Measurements from ENCODE around the gene VAPB.
"Not testable (repeated sequence)": the region's sequence is repeated elsewhere in the genome, so short reads cannot be mapped to it uniquely, and the experiment has no call there.

The VAPB gene

DNA sequence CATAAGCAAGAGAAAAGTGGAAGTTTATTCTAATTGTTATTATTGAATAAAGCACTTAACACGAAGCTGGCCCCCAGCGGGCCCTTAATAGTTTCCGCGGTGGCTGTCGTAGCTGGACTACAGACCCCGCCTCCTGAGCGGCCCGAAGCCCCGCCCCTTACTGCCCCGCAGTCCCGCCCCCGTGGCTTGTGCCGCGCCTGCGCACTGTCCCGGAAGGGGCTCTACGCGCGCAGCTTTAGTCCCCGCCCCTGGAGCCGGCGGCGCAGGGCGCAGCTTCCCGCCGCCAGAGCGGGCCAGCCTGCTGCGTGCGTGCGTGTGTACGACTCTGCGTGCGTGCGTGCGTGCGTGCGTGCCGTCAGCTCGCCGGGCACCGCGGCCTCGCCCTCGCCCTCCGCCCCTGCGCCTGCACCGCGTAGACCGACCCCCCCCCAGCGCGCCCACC, at the start of gene VAPB:
Gene VAPB, plus strand, starts transcription at position 348 of the 442 bp plus-strand sequence. CDS start 231 bp downstream, outside the sequence.
- DNase-seq: peak; percentile 87

DNA sequence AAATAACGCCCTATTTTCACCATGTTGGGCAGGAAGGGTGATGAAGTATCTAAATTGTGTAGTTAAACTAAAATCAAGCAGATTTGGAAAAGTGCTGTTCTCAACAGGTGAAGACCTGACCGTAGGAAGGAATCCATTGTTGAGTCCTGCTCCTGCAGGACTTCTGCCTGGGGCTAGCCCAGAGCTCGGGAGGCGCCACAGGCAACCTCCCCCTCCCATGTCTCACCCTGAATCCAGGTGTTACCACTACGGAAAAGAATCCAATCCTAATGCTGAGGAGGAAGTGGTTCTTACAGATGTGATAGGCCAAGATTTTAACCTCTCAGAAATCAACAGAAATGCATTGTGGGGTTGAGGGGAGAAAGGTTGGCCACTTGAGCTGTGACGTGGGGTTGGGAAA, 49.3 kb upstream of the VAPB start:
- no peak for DNase-seq

GRCh38 chr20:58340151-58340550, 48.9 kb upstream of the VAPB start:
- DNase-seq: no peak

DNA sequence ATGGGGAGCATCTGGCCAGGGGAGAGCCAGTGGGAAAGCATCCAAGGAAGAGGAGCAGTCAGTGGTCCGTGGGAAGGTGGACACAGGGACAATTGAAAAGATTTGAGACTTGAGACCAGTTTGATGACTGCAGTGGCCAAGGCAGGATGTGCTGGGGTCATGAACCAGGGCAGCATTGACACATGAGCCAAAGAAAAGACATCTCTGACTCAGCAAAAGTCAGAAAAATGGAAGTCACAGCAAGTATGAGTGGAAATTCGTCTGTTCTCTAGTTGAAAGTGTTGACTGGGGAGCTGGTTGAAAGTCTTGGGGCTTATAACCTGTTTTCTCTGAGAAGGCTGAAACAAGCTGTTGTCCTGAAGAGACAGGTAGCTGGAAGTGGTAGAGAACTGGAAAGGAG, 48.2 kb upstream of the VAPB start:
- no peak for DNase-seq

- no peak for DNase-seq
These were observed 46.7 kb upstream of the VAPB start for GRCh38 chr20:58342104-58342945.

DNA sequence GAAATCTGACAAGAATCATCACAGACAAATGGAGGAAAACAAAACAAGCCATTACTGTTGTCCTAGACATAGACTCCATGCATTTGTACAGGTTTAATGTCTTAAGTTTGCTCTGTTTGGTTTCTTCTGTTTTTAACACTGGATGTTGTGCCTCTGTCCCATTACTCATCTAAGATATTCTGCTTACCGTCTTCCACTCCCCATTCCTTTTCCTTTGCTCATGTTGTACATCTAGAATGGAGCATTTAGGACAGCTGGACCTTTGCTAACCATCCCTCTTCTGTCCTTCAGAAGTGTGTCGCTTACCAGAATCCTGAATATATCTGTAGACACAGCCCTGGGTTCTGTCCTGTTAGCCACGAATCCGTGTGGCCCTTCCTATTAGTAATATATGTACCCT, 44.3 kb upstream of the VAPB start:
- DNase-seq: no peak

DNA sequence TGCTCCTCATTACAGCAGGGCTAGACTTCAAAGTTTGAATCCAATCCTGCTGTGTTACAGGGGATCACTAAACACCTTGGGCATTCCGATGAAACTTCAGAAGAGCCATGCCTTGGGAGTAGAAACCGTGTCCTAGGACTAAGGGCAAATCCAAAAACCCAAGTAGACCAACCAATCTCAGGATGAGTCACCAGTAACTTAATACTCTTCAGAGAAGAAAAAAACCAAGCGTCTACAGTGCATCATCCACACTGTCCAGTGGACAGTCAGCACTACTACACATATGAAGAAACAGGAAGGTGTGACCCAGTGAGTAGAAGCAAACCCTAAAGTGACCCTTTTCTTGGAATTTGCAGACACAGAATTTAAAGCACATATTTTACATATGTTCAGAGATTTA, 39.5 kb upstream of the VAPB start:
- DNase-seq: no peak

DNA sequence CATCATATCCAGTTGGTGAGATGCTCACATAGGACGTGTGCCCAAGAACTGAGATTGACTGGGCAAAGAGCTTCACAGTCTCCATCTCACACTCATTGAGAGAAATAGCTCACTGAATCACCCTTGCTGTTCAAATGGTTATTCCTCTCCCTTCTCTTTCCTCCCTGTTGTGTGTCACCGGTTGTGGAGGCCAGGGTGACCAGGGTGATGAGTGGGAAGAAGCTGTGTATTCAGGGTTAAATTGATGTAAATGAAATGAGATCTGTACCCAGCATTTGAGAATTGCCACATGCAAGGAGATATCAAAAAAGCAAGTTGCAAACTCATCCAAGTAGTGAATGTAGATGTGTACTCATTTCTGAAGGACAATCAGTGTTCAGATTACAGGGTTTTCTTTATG, 36.6 kb upstream of the VAPB start:
- DNase-seq: no peak

- DNase-seq: no peak
These were observed 29.6 kb upstream of the VAPB start for GRCh38 chr20:58359441-58359840.

DNA sequence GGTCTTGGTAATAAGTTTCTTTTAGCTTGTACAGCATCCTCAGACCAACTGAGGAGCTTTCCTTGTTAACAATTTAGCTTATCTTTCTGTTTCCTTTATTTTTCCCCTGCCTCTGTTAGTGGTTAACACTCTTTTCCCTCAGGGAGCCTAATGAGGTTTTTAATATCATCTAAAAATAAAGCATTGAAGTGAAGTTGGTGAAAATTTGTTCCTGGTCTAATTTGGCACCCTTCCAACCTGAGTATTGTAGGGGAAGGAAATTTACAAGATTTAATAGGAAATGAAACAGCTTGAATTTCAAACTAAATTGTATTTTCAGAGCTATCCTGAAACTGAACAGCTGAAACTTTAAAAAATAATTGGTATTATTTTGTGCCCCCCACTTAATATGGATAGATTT, 28.1 kb upstream of the VAPB start:
- no peak for DNase-seq

GRCh38 chr20:58361481-58362205, 27.4 kb upstream of the VAPB start:
- DNase-seq: no peak

GRCh38 chr20:58362206-58362516, 26.9 kb upstream of the VAPB start:
- DNase-seq: no peak

DNA sequence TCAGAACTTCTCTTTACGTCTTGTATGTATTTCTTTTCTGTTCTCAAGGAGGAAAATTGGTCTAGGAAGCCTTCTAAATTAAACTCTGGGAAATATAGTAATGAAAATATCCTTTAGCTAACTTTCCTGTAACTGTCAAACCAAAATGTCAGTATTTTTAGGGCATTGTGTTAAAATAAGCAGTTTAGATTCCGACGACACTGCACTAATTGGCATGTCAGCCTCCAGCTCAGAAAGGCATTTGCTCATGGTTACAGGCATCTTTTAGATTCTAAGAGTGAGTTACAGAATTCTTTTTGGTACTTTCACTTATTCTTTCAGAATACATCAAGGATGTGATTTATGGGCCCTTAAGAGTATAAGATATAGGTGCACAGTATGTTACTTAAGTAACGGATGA, 26.1 kb upstream of the VAPB start:
- DNase-seq: no peak

GRCh38 chr20:58366866-58367265, 22.2 kb upstream of the VAPB start:
- no peak for DNase-seq

- no peak for DNase-seq
These were observed 16.2 kb upstream of the VAPB start for GRCh38 chr20:58372806-58373205.

DNA sequence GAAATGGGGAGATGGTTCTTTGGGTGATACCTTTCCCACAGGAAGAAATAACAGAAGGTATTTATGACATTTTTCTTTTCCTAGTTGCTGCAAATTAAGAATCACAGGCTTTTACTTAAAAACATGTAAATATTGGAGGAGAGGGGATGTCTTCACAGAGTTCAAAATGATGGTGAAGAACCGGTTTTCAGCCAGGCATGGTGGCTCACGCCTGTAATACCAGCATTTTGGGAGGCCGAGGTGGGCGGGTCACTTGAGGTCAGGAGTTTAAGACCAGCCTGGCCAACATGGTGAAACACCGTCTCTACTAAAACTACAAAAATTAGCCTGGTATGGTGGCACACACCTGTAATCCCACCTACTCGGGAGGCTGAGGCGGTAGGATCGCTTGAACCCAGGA, 15.7 kb upstream of the VAPB start:
- not testable (repeated sequence) for DNase-seq

DNA sequence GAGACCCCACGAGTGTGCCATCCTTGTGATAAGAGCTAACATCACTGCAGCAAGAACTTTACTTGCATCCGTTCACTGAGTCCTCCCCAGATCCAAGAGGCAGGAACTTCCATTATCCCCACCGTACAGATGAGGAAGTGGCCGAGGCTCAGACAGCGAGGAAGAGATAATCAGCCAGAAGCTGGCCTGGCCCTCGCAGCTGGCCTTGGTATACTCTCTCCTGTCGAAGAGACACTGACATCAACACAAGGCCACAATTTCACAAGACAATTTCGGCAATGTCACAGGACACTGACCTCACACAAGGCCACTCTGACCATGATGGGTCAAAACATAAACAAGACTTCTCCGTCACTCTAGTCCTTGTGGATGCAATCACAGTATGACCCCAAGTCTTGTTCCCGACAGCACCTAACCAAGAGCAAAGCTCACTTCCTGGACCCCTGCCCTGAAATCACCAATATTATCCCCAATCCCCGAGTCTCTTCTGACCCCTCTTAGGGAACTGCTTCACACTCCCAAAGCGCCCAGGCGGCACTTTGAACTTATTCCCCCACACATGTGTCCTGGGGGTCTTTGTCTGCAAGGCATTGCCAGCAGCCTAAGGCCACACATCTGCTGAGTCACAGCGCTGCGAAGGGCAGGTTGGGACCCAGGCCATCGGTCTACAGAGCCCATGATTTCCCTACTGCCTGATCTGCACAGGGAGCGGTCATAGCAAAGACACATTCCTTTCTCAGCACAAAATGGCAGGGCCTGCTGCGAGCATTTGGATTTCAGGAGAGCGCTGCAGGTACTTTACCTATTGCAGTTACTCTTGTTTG, 14.8 kb upstream of the VAPB start:
- no peak for DNase-seq

DNA sequence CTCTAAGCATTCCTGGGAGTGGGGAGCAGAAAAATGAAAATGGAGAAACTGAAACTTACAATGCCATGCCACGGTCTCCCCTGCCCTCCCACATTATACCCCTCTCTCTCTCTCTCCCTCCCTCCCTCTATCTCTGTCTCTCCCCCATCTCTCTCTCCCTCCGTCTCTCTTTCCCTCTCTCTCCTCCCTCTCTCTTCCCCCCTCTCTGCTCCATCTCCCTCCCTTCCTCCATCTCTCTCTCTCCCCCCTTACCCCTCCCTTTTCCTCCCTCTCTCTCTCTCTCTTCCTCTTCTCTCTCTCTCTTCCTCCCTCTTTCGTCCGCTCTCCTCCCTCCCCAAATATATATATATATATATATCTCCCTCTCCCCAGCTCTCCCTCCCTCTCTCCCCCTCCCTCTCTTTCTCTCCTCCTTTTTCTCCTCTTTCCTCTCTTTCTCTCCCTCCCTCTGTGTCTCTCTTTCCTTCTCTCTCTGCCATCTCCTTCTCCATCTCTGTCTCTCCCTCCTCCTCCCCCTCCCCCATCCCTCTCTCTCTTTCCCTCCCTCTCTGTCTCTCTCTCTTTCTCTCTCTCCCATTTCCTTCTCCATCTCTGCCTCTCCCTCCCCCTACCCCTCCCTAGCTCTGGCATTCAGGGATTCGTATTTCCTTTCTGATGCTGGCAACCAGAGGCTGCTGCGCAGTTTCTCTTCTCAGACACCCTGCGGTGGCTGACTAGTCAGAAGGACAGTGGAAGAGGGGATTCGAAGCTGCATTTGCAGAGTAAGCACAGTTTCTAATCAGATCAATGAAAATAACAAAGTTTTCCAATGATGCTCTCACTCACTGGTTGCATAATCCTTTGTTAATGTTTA, 13.9 kb upstream of the VAPB start:
- DNase-seq: no peak

DNA sequence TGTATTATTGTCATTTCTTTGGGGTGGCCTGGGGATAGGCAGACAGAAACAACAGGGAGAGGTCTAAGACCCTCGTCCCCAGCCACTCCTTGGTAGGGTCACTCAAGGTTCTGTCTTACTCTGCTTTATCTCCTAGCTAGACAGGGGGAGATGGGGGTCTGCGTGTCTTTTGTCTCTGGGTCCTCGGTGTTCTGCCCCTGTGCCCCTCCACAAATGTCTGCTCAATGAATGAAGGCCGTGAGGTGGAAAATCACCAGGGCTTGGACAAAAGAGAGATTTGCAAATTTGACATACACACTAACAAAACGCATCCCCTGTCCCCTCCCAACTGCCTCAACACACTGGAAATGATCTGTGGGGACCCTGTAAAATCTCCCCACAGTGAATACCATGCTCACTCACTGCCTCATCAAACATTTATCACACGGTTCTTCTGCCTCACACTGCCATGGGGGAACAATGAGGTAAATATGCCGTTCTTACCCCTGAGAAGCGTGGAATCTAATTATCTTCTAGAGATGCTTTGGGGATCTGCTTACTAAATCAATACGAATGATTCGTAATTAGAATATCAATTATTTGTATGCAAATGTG, 13.2 kb upstream of the VAPB start:
- DNase-seq: no peak

- no peak for DNase-seq
These were observed 12.0 kb upstream of the VAPB start for GRCh38 chr20:58377017-58377416.

GRCh38 chr20:58377766-58378401, 11.1 kb upstream of the VAPB start:
- DNase-seq: no peak

- no peak for DNase-seq
These were observed 10.3 kb upstream of the VAPB start for GRCh38 chr20:58378704-58379103.
